Kidney (tissue), 14 donors: ENCODE results near the gene METTL9. TPM values are rescaled to one million over a fixed set of nuclear protein-coding genes. Genes with fewer than 3 reads are reported as not detected.

ENCODE experiments used
- DNase-seq, 5 donors: peaks; one replicate each; pipeline ENCODE4 v3.0.0-alpha.2; 2013 to 2020
- FAIRE-seq: peaks from 2 replicates; lab custom pipeline; 2012; peaks lifted over from hg19 to GRCh38; lab: Jason Lieb, UNC
- H3K27ac ChIP-seq, 2 donors: one replicate each; pipeline ENCODE4 v1.7.0; 2013; ENCODE audit warnings: low read depth in 2 of 2, low read length in 2 of 2, inconsistent platforms in 1 of 2
- H3K27me3 ChIP-seq: one replicate; pipeline ENCODE4 v1.7.1; 2013; ENCODE audit warnings: low read length, inconsistent platforms; ENCODE audit not compliant: control insufficient read depth, insufficient read depth
- H3K36me3 ChIP-seq, 3 donors: one replicate each; pipeline versions ENCODE4 v1.7.0 to v1.7.1; 2013; ENCODE audit warnings: low read length in 3 of 3, control low read depth in 1 of 3, inconsistent platforms in 1 of 3; ENCODE audit not compliant: insufficient read depth in 3 of 3, control insufficient read depth in 2 of 3
- H3K4me1 ChIP-seq, 3 donors: one replicate each; pipeline versions ENCODE4 v1.7.0 to v1.7.1; 2013; ENCODE audit warnings: low read length in 3 of 3, inconsistent platforms in 1 of 3, low read depth in 1 of 3; ENCODE audit not compliant: control insufficient read depth in 2 of 3, insufficient read depth in 2 of 3
- H3K4me3 ChIP-seq, 3 donors: one replicate each; pipeline versions ENCODE4 v1.7.0 to v1.8.1; 2013; ENCODE audit warnings: low read length in 3 of 3, control low read depth in 1 of 3, inconsistent platforms in 1 of 3
- H3K9ac ChIP-seq, 3 donors: one replicate each; pipeline versions ENCODE4 v1.7.0 to v1.7.1; 2013; ENCODE audit warnings: low read length in 3 of 3, control low read depth in 1 of 3, inconsistent platforms in 1 of 3
- H3K9me3 ChIP-seq, 3 donors: one replicate each; pipeline versions ENCODE4 v1.7.0 to v1.7.1; 2013; ENCODE audit warnings: low read length in 3 of 3, control low read depth in 1 of 3, inconsistent platforms in 1 of 3; ENCODE audit not compliant: control insufficient read depth in 2 of 3, insufficient read depth in 1 of 3
- intact Hi-C: fragments of 100-400 bp; cut with DNase I; formaldehyde crosslinking; loops from one replicate; pipeline ENCODE4 v1.11.1; 2022
- polyA plus RNA-seq: library from polyadenylated mRNA; stranded (reverse); fragments of 350-450 nt; fragmentation: Illumina TruSeq; extraction: RNeasy Lipid Tissue Mini Kit (QIAGEN cat#74804); gene quantifications from one replicate; pipeline ENCODE4 v1.2.3, GENCODE V29; 2014; ENCODE audit warnings: low read depth, low replicate concordance; ENCODE audit not compliant: insufficient read depth
- total RNA-seq: library from RNA; stranded (reverse); fragmentation: NEBNext Ultra II Directional; extraction: Animal tissue kit (Norgen Biotek cat#: 25700); gene quantifications from one replicate; pipeline ENCODE4 v1.2.1, GENCODE V29; 2021
- TF ChIP-seq, protein P1 (sequence below): IDR thresholded peaks from 3 replicates; pipeline ENCODE4 v1.5.1; 2012; ENCODE audit warnings: mild to moderate bottlenecking, moderate library complexity, borderline replicate concordance; ENCODE audit not compliant: insufficient read depth; ENCODE audit errors: extremely low read depth
- donor health status: control.
- donor health status: control.
- donor health status: control.
- donor health status: control.
- donor health status: control.
- donor health status: DM: yes; HTN: yes; CAD: no.
- donor health status: Normal renal cell carcinoma (clear cell type).

METTL9 gene
- total and polyA plus RNA-seq, 2 donors from 2014 or later: 129 to 193 TPM

DNA sequence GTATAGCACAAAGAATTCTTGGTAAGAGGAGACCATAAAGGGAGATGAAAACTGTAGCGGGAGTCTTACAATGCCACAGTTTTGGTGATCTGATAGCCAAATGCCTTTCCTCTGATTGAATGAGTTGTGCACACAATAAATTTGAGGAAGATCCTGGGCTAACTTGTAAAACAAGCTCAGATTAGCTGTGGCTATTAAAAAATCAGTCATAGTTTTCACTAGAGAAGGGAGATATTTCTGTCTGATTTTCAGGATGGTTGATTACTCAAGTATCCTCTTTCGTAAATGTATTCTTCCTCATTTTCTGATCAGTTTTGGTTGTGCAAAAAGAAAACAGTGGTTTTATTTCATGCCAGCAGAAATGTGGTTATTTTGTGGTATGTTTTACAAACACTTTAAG lies 9.1 kb upstream of the METTL9 start:
- Histone ChIP-seq H3K36me3 (no peaks in the 10 kb centered on the region), H3K4me1 (no peaks in the 10 kb centered on the region), H3K27ac (no peak overlapping the region), H3K4me3 (no peak overlapping the region), H3K27me3 (no peaks in the 10 kb centered on the region), H3K9ac (no peak overlapping the region), H3K9me3 (no peaks in the 10 kb centered on the region)
- no peak for FAIRE-seq
- intact Hi-C loops: no loop called here
- TF ChIP-seq, protein P1, sequence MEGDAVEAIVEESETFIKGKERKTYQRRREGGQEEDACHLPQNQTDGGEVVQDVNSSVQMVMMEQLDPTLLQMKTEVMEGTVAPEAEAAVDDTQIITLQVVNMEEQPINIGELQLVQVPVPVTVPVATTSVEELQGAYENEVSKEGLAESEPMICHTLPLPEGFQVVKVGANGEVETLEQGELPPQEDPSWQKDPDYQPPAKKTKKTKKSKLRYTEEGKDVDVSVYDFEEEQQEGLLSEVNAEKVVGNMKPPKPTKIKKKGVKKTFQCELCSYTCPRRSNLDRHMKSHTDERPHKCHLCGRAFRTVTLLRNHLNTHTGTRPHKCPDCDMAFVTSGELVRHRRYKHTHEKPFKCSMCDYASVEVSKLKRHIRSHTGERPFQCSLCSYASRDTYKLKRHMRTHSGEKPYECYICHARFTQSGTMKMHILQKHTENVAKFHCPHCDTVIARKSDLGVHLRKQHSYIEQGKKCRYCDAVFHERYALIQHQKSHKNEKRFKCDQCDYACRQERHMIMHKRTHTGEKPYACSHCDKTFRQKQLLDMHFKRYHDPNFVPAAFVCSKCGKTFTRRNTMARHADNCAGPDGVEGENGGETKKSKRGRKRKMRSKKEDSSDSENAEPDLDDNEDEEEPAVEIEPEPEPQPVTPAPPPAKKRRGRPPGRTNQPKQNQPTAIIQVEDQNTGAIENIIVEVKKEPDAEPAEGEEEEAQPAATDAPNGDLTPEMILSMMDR: no peak
- DNase-seq: no peak

DNA sequence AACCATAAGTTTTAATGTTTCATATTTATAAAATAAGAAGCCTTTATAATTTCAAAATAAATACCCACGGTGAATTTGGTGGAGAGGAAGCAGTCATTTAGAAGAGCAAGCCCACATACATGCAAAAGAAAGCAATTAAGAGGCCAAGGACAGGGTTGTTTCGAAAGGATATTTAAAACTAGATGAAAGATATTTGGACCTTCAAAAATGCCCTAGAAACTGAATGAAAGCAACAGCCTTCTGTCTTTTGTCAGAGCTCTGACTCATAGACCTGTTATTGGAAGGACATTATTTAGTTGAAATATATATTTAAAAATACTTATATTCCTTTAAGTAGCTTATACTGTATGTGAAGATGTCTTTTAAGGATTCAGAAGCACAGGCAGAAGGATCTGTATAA lies 8.6 kb upstream of the METTL9 start:
- Histone ChIP-seq H3K27ac (no peak overlapping the region), H3K4me1 (no peaks in the 10 kb centered on the region), H3K27me3 (no peaks in the 10 kb centered on the region), H3K36me3 (no peaks in the 10 kb centered on the region), H3K9me3 (no peaks in the 10 kb centered on the region), H3K9ac (no peak overlapping the region), H3K4me3 (no peak overlapping the region)
- intact Hi-C loops: no loop called here
- FAIRE-seq (no peak), DNase-seq (no peak)
- TF ChIP-seq, protein P1: no peak

DNA sequence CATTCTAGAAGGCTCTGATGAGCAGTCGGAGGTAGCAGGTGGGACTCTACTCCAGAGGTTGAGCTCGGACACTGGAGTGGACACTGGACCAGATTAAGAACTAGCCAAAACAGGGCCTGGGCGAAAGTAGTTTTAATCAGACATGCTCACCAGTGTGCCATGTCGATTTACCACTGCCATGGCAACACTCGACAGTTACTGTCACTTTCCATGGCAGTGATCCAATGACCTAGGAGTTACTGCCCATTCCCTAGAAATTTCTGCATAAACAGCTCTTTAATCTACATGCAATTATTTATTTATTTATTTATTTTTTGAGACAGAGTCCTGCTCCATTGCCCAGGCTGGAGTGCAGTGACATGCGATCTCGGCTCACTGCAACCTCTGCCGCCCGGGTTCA lies 7.2 kb upstream of the METTL9 start:
- Histone ChIP-seq H3K36me3 (no peaks in the 10 kb centered on the region), H3K4me1 (no peaks in the 10 kb centered on the region), H3K9me3 (no peaks in the 10 kb centered on the region), H3K27ac (no peak overlapping the region), H3K27me3 (no peaks in the 10 kb centered on the region), H3K9ac (no peak overlapping the region), H3K4me3 (no peak overlapping the region)
- DNase-seq (no peak), FAIRE-seq (no peak)
- intact Hi-C loops: no loop called here
- TF ChIP-seq, protein P1: no peak

DNA sequence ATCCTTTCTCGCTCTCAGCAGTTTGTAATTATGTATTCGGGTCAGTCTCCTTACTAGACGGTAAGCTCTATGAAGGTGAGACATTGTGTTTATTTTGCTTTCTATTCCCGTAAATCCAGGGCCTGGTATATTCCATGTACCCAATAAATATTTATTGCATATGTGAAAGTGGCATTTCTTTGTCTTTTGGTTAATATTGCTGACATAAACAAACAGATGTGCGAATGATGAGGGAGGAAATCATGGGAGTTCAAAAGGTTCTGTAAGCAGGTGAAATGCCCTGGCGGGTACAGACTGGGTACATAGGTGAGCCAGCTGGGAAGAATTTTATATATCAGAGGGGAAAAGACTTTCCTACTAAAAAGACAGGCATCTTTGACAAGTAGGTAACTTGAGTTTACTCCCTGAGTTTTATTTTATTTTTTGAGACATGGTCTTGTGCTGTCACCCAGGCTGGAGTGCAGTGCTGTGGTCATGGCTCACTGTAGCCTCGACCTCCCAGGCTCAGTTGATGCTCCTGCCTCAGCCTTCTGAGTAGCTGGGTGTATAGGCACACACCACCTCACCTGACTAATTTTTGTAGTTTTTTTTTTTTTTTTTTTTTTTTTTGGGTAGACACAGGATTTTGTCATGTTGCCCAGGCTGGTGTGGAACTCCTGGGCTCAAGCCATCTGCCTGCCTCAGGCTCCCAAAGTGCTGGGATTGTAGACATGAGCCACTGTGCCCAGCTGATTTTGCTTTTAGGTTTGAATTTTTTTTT lies 5.7 kb upstream of the METTL9 start:
- Histone ChIP-seq H3K9ac (no peak overlapping the region), H3K4me3 (no peak overlapping the region), H3K9me3 (no peaks in the 10 kb centered on the region), H3K27ac (no peak overlapping the region), H3K4me1 (peaks cover 0 to 2% (median 2%) of the 10 kb centered on the region in 3 donors), H3K36me3 (no peaks in the 10 kb centered on the region), H3K27me3 (no peaks in the 10 kb centered on the region)
- DNase-seq (no peak), FAIRE-seq (no peak)
- TF ChIP-seq, protein P1: no peak
- intact Hi-C loops: no loop called here
